ENCODE data around the gene ARHGEF10L.

Gene ARHGEF10L

GRCh38 chr1:17546946-17547670, 7.6 kb downstream of the ARHGEF10L start:
- DNase-seq (ENCODE audit: insufficient read length, low spot score) (no peak), FAIRE-seq (no peak)
- TF ChIP-seq POU2F2 (IDR thresholded peaks at IDR 0.05; ENCODE audit: low read depth, low read length) (no peak), POLR2A (IDR thresholded peaks at IDR 0.05; ENCODE audit: low read depth, low read length) (no peak), TAF1 (IDR thresholded peaks at IDR 0.05; ENCODE audit: low read depth, low read length) (no peak)

- DNase-seq (ENCODE audit: insufficient read length, low spot score) (no peak), FAIRE-seq (no peak)
- TF ChIP-seq POLR2AphosphoS5 (IDR thresholded peaks at IDR 0.05; ENCODE audit: low read depth, low read length) (no peak), SPI1 (IDR thresholded peaks at IDR 0.05; ENCODE audit: low read depth, low read length) (no peak), PAX5 (IDR thresholded peaks at IDR 0.05; ENCODE audit: insufficient read depth, low read length, severe bottlenecking) (no peak), TAF1 (IDR thresholded peaks at IDR 0.05; ENCODE audit: low read depth, low read length) (no peak), POU2F2 (IDR thresholded peaks at IDR 0.05; ENCODE audit: low read depth, low read length) (no peak), POLR2A (IDR thresholded peaks at IDR 0.05; ENCODE audit: low read depth, low read length) (no peak)
Observed at GRCh38 chr1:17549384-17549783, 9.9 kb downstream of the ARHGEF10L start.

GRCh38 chr1:17550729-17551584, 11.5 kb downstream of the ARHGEF10L start:
- no peak for TF ChIP-seq POU2F2 (IDR thresholded peaks at IDR 0.05; ENCODE audit: low read depth, low read length)
- no peak for TF ChIP-seq TAF1 (IDR thresholded peaks at IDR 0.05; ENCODE audit: low read depth, low read length)
- no peak for TF ChIP-seq POLR2AphosphoS5 (IDR thresholded peaks at IDR 0.05; ENCODE audit: low read depth, low read length)
- TF ChIP-seq POLR2A (IDR thresholded peaks at IDR 0.05; ENCODE audit: low read depth, low read length) = no peak
- no peak for TF ChIP-seq PAX5 (IDR thresholded peaks at IDR 0.05; ENCODE audit: insufficient read depth, low read length, severe bottlenecking)
- no peak for TF ChIP-seq SPI1 (IDR thresholded peaks at IDR 0.05; ENCODE audit: low read depth, low read length)
- DNase-seq (ENCODE audit: insufficient read length, low spot score) (no peak), FAIRE-seq (peak; percentile 61)

DNA sequence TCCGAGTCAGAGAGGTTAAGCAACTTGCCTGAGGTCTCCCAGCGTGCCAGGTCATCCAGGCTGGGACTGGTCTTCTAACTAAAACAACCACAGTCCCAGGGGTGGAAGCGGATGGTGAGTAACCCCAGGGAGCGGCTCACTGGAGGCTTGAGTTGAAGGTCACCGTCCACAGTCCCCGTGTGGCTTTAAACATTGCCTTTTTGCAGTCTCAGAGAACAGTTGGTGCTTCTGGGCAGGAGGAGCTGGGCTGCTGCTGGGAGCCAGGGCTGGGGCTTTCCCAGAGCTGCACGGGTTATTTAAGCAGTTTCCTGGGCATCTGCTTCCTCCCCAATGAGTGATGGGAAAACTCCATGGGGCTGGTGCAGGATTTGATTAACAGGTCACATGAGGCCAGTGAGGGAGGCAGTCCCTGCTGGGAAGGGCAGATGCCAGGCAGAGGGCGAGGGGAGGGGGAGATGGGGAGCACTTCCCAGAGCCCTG, 12.3 kb downstream of the ARHGEF10L start:
- FAIRE-seq (no peak), DNase-seq (ENCODE audit: insufficient read length, low spot score) (no peak)
- no peak for TF ChIP-seq POLR2A (IDR thresholded peaks at IDR 0.05; ENCODE audit: low read depth, low read length)
- TF ChIP-seq POU2F2 (IDR thresholded peaks at IDR 0.05; ENCODE audit: low read depth, low read length) = no peak
- TF ChIP-seq POLR2AphosphoS5 (IDR thresholded peaks at IDR 0.05; ENCODE audit: low read depth, low read length) = no peak
- TF ChIP-seq TAF1 (IDR thresholded peaks at IDR 0.05; ENCODE audit: low read depth, low read length) = no peak
- no peak for TF ChIP-seq SPI1 (IDR thresholded peaks at IDR 0.05; ENCODE audit: low read depth, low read length)
- no peak for TF ChIP-seq PAX5 (IDR thresholded peaks at IDR 0.05; ENCODE audit: insufficient read depth, low read length, severe bottlenecking)

DNA sequence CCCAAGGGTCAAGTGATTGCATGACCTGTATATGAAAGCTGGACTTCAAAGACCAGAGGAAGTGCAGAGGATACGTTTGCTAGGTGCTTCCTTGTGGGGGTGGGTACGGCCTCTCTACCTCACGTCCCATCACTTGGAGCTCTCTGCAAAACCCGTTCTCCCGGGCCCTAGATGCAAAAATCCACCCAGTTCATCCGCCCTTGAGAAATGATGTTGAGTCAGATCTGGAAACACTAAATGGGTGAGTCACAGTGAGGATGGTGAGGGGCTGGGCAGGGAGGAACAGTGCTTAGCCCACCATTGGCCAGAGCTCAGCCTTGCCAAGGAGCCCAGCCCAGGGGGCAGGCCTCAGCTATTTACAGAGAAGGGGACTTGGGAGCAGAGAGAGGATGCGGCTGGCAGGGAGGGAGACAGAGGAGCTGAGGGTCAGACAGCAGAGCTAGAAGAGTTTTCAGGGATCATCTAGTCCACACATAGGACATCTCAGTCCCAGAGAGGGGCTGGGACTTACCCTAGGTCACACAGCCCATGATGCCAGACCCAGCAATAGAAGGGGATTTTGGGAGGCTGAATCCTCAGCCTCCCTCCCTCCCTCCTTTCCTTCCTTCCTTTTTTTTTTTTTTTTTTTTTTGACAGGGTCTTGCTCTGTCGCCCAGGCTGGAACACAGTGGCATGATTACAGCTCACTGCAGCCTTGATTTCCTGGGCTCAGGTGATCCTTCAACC, 14.6 kb downstream of the ARHGEF10L start:
- TF ChIP-seq SPI1 (IDR thresholded peaks at IDR 0.05; ENCODE audit: low read depth, low read length) (no peak), POLR2AphosphoS5 (IDR thresholded peaks at IDR 0.05; ENCODE audit: low read depth, low read length) (no peak), PAX5 (IDR thresholded peaks at IDR 0.05; ENCODE audit: insufficient read depth, low read length, severe bottlenecking) (no peak), TAF1 (IDR thresholded peaks at IDR 0.05; ENCODE audit: low read depth, low read length) (no peak), POLR2A (IDR thresholded peaks at IDR 0.05; ENCODE audit: low read depth, low read length) (no peak), POU2F2 (IDR thresholded peaks at IDR 0.05; ENCODE audit: low read depth, low read length) (no peak)
- FAIRE-seq = no peak
- DNase-seq (ENCODE audit: insufficient read length, low spot score) = no peak

DNA sequence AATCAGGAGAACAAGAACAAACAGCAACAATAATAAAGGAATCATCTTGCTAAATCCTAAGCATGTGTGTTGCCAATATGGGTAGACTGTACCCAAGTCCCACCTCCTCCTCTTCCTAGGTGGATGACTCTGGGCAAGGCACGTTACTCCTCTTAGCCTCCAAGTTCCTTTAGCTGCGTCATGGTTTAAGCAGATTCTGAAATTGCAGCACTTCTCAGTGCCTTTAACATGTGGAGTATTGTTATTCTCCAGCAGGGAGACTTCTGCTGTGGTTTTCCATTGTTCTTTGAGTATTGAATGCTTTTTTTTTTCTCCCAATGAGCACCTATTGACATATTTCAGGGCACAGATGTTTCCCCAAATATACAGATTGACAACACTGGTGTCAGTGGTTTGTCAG, 15.5 kb downstream of the ARHGEF10L start:
- TF ChIP-seq SPI1 (IDR thresholded peaks at IDR 0.05; ENCODE audit: low read depth, low read length) (no peak), POLR2AphosphoS5 (IDR thresholded peaks at IDR 0.05; ENCODE audit: low read depth, low read length) (no peak), TAF1 (IDR thresholded peaks at IDR 0.05; ENCODE audit: low read depth, low read length) (no peak), POLR2A (IDR thresholded peaks at IDR 0.05; ENCODE audit: low read depth, low read length) (no peak), PAX5 (IDR thresholded peaks at IDR 0.05; ENCODE audit: insufficient read depth, low read length, severe bottlenecking) (no peak), POU2F2 (IDR thresholded peaks at IDR 0.05; ENCODE audit: low read depth, low read length) (no peak)
- FAIRE-seq (no peak), DNase-seq (ENCODE audit: insufficient read length, low spot score) (no peak)

GRCh38 chr1:17557986-17558385, 18.5 kb downstream of the ARHGEF10L start:
- FAIRE-seq = no peak

DNA sequence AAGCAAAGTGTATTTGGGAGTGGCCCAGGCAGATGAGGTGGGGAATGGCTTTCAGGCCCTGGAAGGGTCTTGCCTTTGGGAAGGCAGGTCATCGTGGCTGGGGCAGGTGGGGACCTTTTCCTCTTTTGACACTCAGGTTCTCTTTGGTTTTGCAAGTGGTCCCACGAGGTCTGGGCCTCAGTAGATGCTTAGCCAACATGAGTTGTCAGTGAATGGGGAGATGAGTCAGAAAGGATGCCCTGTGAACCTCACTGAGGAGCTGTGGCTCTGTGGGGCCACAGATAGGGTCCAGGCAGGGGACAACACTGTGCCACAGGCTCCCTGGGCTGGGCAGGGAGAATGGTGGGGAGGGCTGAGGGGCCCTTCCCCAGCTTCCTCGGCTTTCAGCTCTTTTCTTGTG, 19.0 kb downstream of the ARHGEF10L start:
- no peak for TF ChIP-seq TAF1 (IDR thresholded peaks at IDR 0.05; ENCODE audit: low read depth, low read length)
- no peak for TF ChIP-seq POU2F2 (IDR thresholded peaks at IDR 0.05; ENCODE audit: low read depth, low read length)
- TF ChIP-seq PAX5 (IDR thresholded peaks at IDR 0.05; ENCODE audit: insufficient read depth, low read length, severe bottlenecking) = no peak
- TF ChIP-seq POLR2AphosphoS5 (IDR thresholded peaks at IDR 0.05; ENCODE audit: low read depth, low read length) = no peak
- TF ChIP-seq SPI1 (IDR thresholded peaks at IDR 0.05; ENCODE audit: low read depth, low read length) = no peak
- no peak for TF ChIP-seq POLR2A (IDR thresholded peaks at IDR 0.05; ENCODE audit: low read depth, low read length)
- DNase-seq (ENCODE audit: insufficient read length, low spot score) (no peak), FAIRE-seq (no peak)

More at GRCh38 chr1:17557986-17558385, 18.5 kb downstream of the ARHGEF10L start:
- DNase-seq (ENCODE audit: insufficient read length, low spot score) = no peak
- TF ChIP-seq TAF1 (IDR thresholded peaks at IDR 0.05; ENCODE audit: low read depth, low read length) (no peak), SPI1 (IDR thresholded peaks at IDR 0.05; ENCODE audit: low read depth, low read length) (no peak), POU2F2 (IDR thresholded peaks at IDR 0.05; ENCODE audit: low read depth, low read length) (no peak), POLR2A (IDR thresholded peaks at IDR 0.05; ENCODE audit: low read depth, low read length) (no peak), PAX5 (IDR thresholded peaks at IDR 0.05; ENCODE audit: insufficient read depth, low read length, severe bottlenecking) (no peak), POLR2AphosphoS5 (IDR thresholded peaks at IDR 0.05; ENCODE audit: low read depth, low read length) (no peak)
